ENCODE measurements around the gene P3H3. TPM values are rescaled to one million over a fixed set of nuclear protein-coding genes. Genes with fewer than 3 reads are reported as not detected.

Gene P3H3
- total and polyA plus RNA-seq, 2 of the 4 experiments (the other 2 are of a cell fraction) = 27.8 to 83.9 TPM

GRCh38 chr12:6866920-6867412 lies 38.8 kb downstream of the P3H3 start (continued):
- TF ChIP-seq MAFK (IDR thresholded peaks at IDR 0.05; ENCODE audit: low read depth, low read length) (no peak), FOS (IDR thresholded peaks at IDR 0.05; ENCODE audit: low read depth, low read length) (no peak)
- TF ChIP-seq, protein P1, sequence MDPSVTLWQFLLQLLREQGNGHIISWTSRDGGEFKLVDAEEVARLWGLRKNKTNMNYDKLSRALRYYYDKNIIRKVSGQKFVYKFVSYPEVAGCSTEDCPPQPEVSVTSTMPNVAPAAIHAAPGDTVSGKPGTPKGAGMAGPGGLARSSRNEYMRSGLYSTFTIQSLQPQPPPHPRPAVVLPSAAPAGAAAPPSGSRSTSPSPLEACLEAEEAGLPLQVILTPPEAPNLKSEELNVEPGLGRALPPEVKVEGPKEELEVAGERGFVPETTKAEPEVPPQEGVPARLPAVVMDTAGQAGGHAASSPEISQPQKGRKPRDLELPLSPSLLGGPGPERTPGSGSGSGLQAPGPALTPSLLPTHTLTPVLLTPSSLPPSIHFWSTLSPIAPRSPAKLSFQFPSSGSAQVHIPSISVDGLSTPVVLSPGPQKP (IDR thresholded peaks at IDR 0.05; ENCODE audit: borderline replicate concordance, low read depth, low read length) = no peak
